Ureter (tissue), 1 donor: Measurements from ENCODE around the gene LHPP. TPM values are rescaled to one million over a fixed set of nuclear protein-coding genes. Genes with fewer than 3 reads are reported as not detected.

Source experiments
- DNase-seq: peaks from one replicate; pipeline ENCODE4 v3.0.0-alpha.2; 2020; ENCODE audit warnings: low spot score
- total RNA-seq: library from RNA; stranded (reverse); gene quantifications from one replicate; pipeline ENCODE4 v1.2.4, GENCODE V29; 2023
- donor health status: DM: yes; HTN: yes; CAD: no.

LHPP gene
- total RNA-seq, 1 donor from 2014 or later = 37.9 TPM

DNA sequence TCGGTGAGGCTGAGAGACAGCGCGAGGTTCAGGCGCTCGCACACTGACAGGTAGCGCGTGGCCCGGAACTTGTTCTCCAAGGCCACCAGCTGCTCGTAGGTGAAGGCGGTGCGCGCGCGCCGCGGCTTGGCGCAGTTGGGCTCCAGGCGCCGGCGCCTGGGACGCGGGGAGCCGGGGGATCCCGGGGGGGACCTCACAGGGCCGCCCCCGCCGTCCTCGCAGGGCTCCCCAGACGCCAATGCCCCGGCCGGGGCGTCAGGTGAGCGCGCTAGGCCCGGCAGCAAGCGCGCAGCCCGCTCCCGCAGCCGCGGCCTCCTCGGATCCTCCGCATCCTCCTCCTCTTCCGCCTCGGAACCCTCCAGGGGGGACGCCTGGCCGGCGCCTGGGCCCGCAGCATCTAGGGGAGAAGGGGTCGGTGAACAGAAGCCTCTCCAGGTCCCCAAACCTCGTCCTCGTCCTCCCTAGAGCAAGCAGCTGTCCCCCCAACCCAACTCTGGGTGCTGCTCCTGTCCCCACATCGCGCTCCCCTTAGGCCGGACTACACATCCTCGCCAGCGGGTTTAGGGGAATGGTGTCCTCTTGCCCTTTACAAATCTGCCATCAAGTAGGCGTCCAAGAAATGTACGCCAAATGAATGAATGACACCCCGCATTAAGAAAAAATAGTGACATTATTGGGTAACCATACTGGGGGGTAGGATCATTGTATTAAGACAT lies 13.7 kb upstream of the LHPP start:
- DNase-seq = no peak

GRCh38 chr10:124448696-124449169 lies 12.9 kb upstream of the LHPP start:
- no peak for DNase-seq

DNA sequence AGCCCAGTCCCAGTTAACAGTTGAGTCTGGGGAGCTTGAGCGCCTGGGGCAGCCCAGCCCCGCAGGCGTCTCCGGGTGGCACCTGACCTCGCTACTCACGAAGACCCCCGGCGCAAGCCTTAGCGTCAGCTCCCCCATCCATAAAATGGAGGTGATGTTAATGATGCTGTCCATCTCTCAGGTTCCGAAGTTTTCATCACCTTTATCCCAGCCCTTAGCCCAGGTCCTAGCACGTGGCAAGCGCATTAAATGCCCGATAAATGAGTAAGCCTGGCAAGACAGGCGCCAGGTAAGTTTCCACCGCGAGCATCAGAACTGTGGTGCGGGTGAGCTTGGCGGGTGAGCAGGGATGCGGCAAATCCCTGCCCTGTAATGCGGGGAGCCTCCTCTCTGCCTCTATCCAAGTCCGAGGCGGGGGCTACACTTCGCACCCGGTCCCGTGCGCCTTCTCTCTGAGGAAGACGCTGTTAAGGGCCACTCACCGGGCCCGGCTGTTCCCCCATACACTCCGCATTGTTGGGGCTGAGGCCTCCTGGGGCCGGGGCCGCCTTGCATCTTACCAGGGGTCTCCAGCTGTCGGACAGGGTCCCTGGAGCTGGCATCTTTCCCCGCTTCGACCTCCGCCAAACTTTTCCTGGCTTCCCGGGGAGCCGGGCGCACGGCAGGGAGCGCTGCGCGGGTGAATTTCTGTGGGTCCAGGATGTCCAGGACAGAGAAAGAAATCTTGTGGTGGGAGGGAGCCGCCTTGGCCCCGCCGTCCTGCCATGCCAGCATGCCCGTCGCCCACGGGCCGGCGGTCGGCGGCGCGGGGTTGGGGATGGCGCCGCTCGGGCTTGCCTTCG lies 12.2 kb upstream of the LHPP start:
- no peak for DNase-seq

DNA sequence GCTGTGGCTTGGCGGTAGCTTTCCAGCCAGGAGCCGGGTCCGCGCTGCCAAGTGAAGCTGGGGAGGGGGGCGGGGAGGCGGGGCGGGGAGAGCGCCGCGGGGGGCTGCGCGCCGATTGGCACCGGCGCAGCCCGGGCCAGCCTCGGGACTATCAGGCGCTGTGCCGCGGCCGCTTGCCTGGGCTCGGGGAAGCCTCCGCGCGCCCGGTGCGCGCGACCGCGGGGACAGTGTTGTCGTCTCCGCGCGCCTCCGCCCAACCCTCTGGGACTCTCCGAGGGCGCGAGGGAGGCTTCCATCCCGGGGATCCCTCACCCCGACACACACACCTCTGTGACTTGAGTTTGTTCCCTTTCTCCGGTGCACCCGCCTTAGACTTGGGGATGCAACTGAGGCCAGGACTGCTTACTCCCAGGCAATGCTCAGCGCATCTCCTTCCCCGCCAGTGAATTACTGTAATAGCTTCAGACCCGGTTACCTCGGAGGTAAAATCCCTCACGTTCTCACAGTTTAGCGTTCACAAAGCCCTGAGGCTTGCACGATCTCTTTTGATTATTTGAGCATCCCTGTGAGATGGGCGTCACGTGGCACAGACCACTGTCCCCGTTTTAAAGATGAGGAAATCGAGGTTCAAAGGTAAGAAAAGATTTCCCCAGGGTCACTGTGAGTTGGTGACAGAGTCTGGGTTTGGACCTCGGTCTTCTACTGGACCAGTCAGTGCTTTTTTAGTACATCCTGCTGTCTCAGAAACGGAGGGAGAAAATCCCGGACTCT lies 11.4 kb upstream of the LHPP start, which contains the start of gene NKX1-2:
Gene NKX1-2, minus strand, starts transcription at position 24 of the 771 bp plus-strand sequence. CDS start 92 bp downstream, outside the sequence.
- DNase-seq = no peak

- no peak for DNase-seq
Observed at GRCh38 chr10:124450783-124451057, 10.9 kb upstream of the LHPP start.

DNA sequence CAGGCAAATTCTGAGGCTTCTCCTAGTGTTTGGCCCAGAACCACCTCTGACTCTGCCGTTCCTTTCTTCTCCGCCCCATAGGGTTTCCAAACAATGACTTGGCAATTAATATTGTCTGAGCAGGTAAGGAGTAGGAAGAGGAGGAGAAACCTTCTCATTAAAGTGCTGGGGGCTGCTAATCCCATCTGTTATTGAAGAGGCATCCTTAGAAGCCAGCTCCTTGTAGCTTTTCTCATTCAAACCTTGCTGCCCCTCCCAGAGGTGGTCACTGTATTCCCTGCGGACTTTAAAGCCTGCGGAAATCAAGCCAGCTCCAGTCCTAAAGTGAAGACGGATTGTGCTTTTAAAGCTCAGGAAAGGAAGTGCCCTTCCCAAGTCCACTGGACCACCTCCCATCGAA lies 10.3 kb upstream of the LHPP start:
- no peak for DNase-seq

DNA sequence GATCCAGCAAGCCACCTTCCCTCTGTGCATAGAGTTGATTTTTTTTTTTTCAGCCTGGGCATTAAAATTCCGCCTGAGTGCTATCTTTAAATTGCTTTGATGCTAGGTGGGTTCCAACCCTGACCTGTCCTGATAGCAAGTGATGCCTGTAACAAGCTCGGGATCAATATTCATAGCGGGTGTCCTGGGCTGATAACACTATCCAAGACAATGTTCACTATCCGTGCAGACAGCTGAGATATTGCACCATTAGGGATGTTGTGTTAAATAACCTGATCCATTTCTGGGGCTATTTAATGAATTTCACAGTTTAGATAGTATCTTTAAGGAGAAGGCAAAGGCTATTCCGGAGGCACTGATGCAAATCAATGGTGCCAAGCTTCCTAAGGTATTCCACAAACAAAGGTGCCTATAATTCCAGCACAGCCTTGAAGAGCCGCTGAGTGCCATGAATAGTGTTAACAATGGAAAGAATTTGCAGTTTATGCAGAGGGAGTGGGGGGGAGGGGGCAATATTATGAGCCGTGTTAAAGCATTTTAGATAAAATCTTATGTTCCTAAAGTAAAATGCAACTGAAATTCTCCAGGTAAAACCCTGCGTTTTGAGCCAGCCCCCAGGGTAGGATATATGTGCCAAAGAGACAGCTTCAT lies 7.5 kb upstream of the LHPP start:
- DNase-seq = no peak

GRCh38 chr10:124455441-124455840 lies 6.2 kb upstream of the LHPP start:
- no peak for DNase-seq

DNA sequence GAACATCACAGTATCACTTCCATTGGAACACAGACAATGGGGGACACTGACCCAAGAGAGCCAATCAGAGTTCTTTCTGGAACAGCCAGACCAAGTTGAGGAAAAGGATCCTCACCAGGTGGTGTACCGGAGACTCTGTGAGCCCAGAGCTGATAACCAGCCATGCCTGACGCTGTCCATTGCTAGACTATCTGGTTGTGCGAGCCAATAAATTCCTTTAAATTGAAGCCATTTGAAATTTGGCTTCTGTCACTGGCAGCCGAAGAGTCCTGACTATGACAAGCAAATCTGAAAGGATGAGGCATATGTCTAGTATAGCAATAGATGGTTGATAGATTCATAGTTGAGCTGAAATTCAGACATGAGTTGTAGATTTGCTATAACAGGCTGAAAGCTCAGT lies 3.1 kb upstream of the LHPP start:
- DNase-seq = no peak

DNA sequence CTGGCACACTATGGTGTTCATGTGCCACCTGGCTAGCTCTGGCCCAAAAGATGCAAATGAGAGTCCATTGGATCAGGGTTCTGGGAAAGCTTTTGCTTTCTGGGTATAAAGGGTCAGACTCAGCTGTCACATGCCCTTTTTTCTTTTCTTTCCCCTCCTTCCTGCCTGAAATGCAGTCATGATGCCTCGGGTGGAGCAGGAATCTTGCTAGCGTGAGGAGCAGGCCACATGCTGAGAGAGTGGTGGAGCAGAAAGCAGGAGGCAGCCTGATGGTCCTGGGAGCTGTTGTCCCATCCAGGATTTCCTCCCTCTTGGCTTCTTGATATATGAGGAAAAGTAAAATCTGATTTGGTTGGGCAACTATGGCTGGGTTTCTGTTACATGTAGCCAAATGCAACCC lies 2.7 kb upstream of the LHPP start:
- no peak for DNase-seq

DNA sequence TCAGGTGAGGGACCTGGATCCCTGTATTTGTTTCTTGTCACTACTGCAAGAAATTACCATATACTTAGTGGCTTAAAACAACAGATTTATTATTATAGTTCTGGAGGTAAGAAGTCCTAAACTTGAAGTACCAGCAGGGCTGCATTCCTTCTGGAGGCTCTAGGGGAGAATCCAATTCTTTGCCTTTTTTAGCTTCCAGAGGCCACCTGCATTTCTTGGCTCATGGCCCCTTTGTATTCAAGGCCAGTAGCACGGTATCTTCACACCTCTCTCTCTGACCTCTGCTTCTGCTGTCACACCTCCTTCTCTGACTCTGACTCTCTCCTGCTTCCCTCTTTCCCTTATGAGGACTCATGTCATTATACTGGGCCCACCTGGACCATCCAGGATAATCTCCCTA lies 2.2 kb upstream of the LHPP start:
- no peak for DNase-seq

DNA sequence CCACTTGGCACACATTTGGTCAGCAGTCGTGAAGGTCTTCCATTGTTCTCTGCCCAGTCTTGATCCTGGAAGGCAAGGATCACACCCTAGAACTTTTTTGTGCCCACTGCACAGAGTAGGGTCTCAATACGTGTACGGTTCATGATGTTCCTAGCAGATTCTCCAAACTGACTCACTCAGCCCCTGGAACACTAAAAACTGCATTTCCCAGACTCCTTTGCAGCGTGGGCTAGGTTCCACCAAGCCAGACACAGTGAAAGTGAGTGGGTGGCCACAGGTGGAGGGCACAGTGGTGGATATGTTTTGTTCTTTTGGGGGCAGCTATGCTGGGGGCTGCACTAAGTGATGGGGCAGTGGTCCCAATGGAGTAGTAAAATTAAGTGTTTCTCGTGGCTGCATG lies 1.5 kb upstream of the LHPP start:
- no peak for DNase-seq

DNA sequence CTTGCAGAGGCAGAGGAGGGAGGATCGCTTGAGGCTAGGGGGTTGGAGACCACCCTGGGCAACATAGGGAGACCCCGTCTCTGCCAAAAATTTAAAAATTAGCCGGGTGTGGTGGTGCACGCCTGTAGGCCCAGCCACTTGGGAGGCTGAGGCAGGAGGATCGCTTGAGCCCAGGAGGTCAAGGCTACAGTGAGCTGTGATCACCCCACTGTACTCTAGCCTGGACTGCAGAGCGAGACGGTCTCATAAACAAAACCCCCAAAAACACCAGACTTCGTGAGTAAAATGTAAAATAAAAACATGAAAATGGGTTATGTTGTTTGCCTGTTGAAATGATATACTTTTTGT lies 699 bp downstream of the LHPP start:
- DNase-seq = no peak

- no peak for DNase-seq
Observed at GRCh38 chr10:124464028-124464965, 2.7 kb downstream of the LHPP start.

- no peak for DNase-seq
Observed at GRCh38 chr10:124465003-124465776, 3.6 kb downstream of the LHPP start.

DNA sequence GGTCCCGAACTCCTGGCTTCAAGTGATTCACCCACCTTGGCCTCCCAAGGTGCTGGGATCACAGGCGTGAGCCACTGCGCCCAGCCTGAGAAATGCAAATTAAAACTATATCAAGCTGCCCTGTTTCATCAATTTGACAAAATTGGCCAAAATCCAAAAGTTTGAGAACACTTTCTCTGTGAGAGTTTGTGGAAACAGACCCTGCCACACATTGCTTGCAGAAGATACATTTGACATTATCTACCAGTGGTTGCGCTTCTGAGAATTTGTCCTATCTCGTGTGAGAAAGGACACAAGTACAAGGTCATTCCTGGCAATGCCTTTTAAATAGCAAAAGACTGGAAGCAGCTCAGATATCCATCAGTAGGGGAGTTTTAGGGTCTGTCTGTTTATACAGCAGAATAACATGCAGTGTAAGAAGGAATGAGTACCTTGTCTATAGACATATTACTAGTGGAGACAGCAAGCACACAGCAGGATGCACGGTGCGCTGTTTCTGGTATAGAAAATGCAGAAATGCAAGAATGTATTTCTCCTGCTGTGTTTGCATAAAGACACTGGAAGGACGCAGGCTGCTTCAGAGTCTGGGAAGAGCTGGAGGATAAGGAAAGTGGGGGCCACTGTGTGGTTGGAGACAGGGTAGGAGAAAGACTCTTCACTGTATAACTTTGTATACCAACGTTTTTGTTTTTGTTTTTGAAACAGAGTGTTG lies 4.3 kb downstream of the LHPP start:
- DNase-seq = no peak

DNA sequence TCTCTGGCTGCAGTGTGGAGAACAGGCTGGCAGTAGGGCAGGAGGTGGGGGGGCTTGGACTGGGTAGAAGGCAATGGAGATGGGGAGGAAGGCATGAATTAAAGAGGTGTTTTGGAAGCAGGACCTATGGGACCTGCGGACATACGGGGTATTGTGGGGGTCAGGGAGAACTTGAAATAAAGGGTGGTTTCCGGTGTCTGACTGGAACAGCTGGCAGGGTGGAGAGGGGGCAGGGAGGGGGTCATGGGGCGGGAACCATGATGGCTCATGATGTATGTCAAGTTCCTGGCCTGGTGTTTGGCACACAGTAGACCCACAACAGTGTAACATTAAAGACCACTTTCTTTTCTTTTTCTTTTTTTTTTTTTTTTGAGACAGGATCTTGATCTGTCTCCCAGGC lies 5.5 kb downstream of the LHPP start:
- no peak for DNase-seq

DNA sequence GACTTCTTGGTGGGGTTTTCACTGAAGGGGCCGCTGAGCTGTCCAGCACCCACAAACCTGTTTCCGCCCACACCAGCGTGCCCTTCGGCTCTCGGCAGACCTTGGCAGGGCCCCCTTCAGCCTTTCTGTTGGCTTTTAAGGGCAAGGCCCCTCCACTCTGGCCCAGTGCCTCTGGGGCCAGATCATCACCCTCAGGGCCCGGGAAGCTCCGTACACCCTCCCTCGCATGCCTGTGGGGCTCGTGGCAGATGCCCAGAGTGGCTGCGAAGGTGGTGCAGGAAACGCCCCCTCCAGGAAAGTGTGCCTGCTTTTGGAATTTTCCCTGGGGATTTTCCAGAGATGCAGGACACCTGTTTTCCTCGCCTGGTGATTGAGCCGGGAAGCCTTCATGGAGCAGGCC lies 7.0 kb downstream of the LHPP start:
- DNase-seq = no peak

GRCh38 chr10:124469956-124470484 lies 8.4 kb downstream of the LHPP start:
- DNase-seq = no peak
